Measurements from ENCODE around the gene MTF2. TPM values are rescaled to one million over a fixed set of nuclear protein-coding genes. Genes with fewer than 3 reads are reported as not detected.

MTF2 gene
- total RNA-seq, 1 experiment from 2014 or later: 110 TPM

- no peaks in the 10 kb centered on the region; a peak in 1 of 7 replicates for H3K36me3 Mint-ChIP-seq (ENCODE audit: insufficient read depth in 1 of 3, low read depth in 3 of 3)
- no peaks in the 10 kb centered on the region for H3K9me3 ChIP-seq (ENCODE audit: control insufficient read depth, low read depth, low read length)
- no CpG with 5 or more reads among the region's 4 CpGs for WGBS (ENCODE audit: extremely low coverage, insufficient read length, low lambda C conversion rate)
- no peak overlapping the region for H2AK5ac ChIP-seq (ENCODE audit: insufficient read length, low read length)
- H3K27ac ChIP-seq (ENCODE audit: insufficient read length, low read depth, low read length): no peak overlapping the region
- DNase-seq: peak; percentile 46
- H4K91ac ChIP-seq (ENCODE audit: insufficient read length, low read depth, low read length): no peak overlapping the region
- no peak overlapping the region for H3K4me2 ChIP-seq (ENCODE audit: insufficient read depth, insufficient read length, low read length)
- no peak overlapping the region for H3K23ac ChIP-seq (ENCODE audit: insufficient read length, low read depth, low read length)
- H3K27me3 ChIP-seq (ENCODE audit: insufficient read depth, low read length): no peaks in the 10 kb centered on the region
- no peak overlapping the region for H3K4me3 Mint-ChIP-seq
- no peak overlapping the region for H3K56ac ChIP-seq (ENCODE audit: insufficient read length, low read depth, low read length)
- H4K5ac ChIP-seq (ENCODE audit: insufficient read length, low read depth, low read length): no peak overlapping the region
- no peaks in the 10 kb centered on the region for H3K27me3 Mint-ChIP-seq (ENCODE audit: low read depth)
- H3K9ac ChIP-seq (ENCODE audit: extremely low read depth, insufficient read length, low read length): no peak overlapping the region
- H3K23me2 ChIP-seq (ENCODE audit: insufficient read length, low read depth, low read length, poor library complexity, severe bottlenecking): no peaks in the 10 kb centered on the region
- no peak overlapping the region for H3K4ac ChIP-seq (ENCODE audit: low read depth, low read length)
- H4K8ac ChIP-seq (replicated peaks; ENCODE audit: insufficient read length, low read depth, low read length): no peak overlapping the region
- no peak for TF ChIP-seq CTCF (conservative IDR thresholded peaks at IDR 0.05)
- H3K18ac ChIP-seq (ENCODE audit: insufficient read length, low read depth, low read length): no peak overlapping the region
- H3K9me3 Mint-ChIP-seq: no peaks in the 10 kb centered on the region; a peak in 1 of 5 replicates
- no peak overlapping the region for H3K27ac Mint-ChIP-seq
- H3K4me1 Mint-ChIP-seq: peaks cover 5 to 7% of the 10 kb centered on the region in 2 experiments; a peak in 3 of 4 replicates
- no peak overlapping the region for H3T11ph ChIP-seq (ENCODE audit: low read length)
- no peak overlapping the region for H2BK12ac ChIP-seq (ENCODE audit: insufficient read length, low read depth, low read length)
- H3K79me2 ChIP-seq (ENCODE audit: insufficient read depth, low read length): no peaks in the 10 kb centered on the region
- H3K14ac ChIP-seq (ENCODE audit: insufficient read depth, low read length): no peak overlapping the region
- no peaks in the 10 kb centered on the region for H4K20me1 ChIP-seq (ENCODE audit: control insufficient read depth, insufficient read depth, insufficient read length)
- no peak overlapping the region for H2BK20ac ChIP-seq (ENCODE audit: low read depth, low read length, poor library complexity, severe bottlenecking)
- no peak overlapping the region for H2BK15ac ChIP-seq (ENCODE audit: low read depth, low read length)
- H2BK5ac ChIP-seq (ENCODE audit: insufficient read length, low read length): no peak overlapping the region
- no peaks in the 10 kb centered on the region for H3K79me1 ChIP-seq (ENCODE audit: insufficient read depth, low read depth, low read length, poor library complexity, severe bottlenecking)
- no peak overlapping the region for H2AFZ ChIP-seq (ENCODE audit: low read length)
- no peak overlapping the region for H2BK120ac ChIP-seq (ENCODE audit: low read depth, low read length, poor library complexity, severe bottlenecking)
- H3K4me1 ChIP-seq (ENCODE audit: insufficient read depth, low read length): no peaks in the 10 kb centered on the region
Observed at GRCh38 chr1:93036672-93037071, 42.4 kb upstream of the MTF2 start.
